IMR-90 (cell line): ENCODE measurements around the gene FOCAD. TPM values are rescaled to one million over a fixed set of nuclear protein-coding genes. Genes with fewer than 3 reads are reported as not detected.
A peak's percentile ranks its signal among the peaks of the same experiment; 100 is the strongest.

Source experiments
- ATAC-seq: fragments of 200-7000 bp; cut with Tn5 transposase; 2 replicates; pipeline ENCODE4 v1.9.1; 2020; ENCODE audit warnings: low read depth, mild to moderate bottlenecking, moderate library complexity
- BruUV-seq: library from RNA; stranded (reverse); fragments of 400-500 nt; replicated peaks from 2 replicates; lab custom pipeline; 2021; lab: Mats Ljungman, UMichigan
- CTCF ChIA-PET: fragments of 300-600 bp; formaldehyde crosslinking; extraction: SDS; loops from one replicate; lab custom pipeline; 2021; ENCODE audit warnings: antibody characterized with exemption; lab: Yijun Ruan, JAX
- POLR2A ChIA-PET: fragments of 300-600 bp; sonication (Branson Sonifier 250); formaldehyde crosslinking; loops from one replicate; lab custom pipeline; 2022; ENCODE audit warnings: antibody characterized with exemption; ENCODE audit not compliant: unreplicated experiment; lab: Charles Lee
- DNase-seq: peaks from one replicate; pipeline ENCODE4 v3.0.0; 2013
- H2AFZ ChIP-seq: replicated peaks from 2 replicates; pipeline ENCODE3; 2013; ENCODE audit warnings: low read length, mild to moderate bottlenecking; ENCODE audit not compliant: poor library complexity
- H2AK5ac ChIP-seq: 2 replicates; pipeline ENCODE4 v1.6.1; 2013; ENCODE audit warnings: low read depth, low read length, inconsistent platforms
- H2AK9ac ChIP-seq: replicated peaks from 2 replicates; pipeline ENCODE3; 2013; ENCODE audit warnings: mild to moderate bottlenecking, low read depth, low read length, moderate library complexity; ENCODE audit not compliant: poor library complexity
- H2BK120ac ChIP-seq: 2 replicates; pipeline ENCODE4 v1.6.1; 2013; ENCODE audit warnings: low read depth, low read length, inconsistent platforms
- H2BK15ac ChIP-seq: 3 replicates; pipeline ENCODE4 v1.6.1; 2013; ENCODE audit warnings: low read depth, low read length, inconsistent platforms
- H2BK20ac ChIP-seq: 2 replicates; pipeline ENCODE4 v1.6.1; 2013; ENCODE audit warnings: low read depth, mild to moderate bottlenecking, inconsistent platforms, low read length, moderate library complexity
- H2BK5ac ChIP-seq: 2 replicates; pipeline ENCODE4 v1.6.1; 2013; ENCODE audit warnings: mild to moderate bottlenecking, low read depth, low read length, inconsistent platforms; ENCODE audit not compliant: poor library complexity, severe bottlenecking
- H3K14ac ChIP-seq: replicated peaks from 2 replicates; pipeline ENCODE4 v1.6.1; 2013; ENCODE audit warnings: low read depth, low read length, inconsistent platforms
- H3K18ac ChIP-seq: 2 replicates; pipeline ENCODE4 v1.6.1; 2013; ENCODE audit warnings: low read depth, low read length, control low read depth
- H3K23ac ChIP-seq: 2 replicates; pipeline ENCODE4 v1.6.1; 2013; ENCODE audit warnings: low read depth, low read length, inconsistent platforms
- H3K27ac ChIP-seq: 2 replicates; pipeline ENCODE4 v1.5.1; 2013; ENCODE audit warnings: mild to moderate bottlenecking, control low read depth, low read length; ENCODE audit not compliant: insufficient read depth
- H3K27me3 ChIP-seq: 2 replicates; pipeline ENCODE4 v1.6.1; 2013; ENCODE audit warnings: low read length; ENCODE audit not compliant: control insufficient read depth, insufficient read depth
- H3K36me3 ChIP-seq: 2 replicates; pipeline ENCODE4 v1.6.1; 2013; ENCODE audit warnings: low read length, mixed read lengths; ENCODE audit not compliant: control insufficient read depth, insufficient read depth
- H3K4ac ChIP-seq: 2 replicates; pipeline ENCODE4 v1.6.1; 2013; ENCODE audit warnings: low read depth, low read length, inconsistent platforms
- H3K4me1 ChIP-seq: 2 replicates; pipeline ENCODE4 v1.6.1; 2013; ENCODE audit warnings: low read length, mixed read lengths; ENCODE audit not compliant: control insufficient read depth, insufficient read depth
- H3K4me2 ChIP-seq: 2 replicates; pipeline ENCODE4 v1.6.1; 2013; ENCODE audit warnings: low read depth, mild to moderate bottlenecking, control low read depth, low read length, moderate library complexity
- H3K4me3 ChIP-seq: 2 replicates; pipeline ENCODE4 v1.5.1; 2013; ENCODE audit warnings: low read depth, mild to moderate bottlenecking, control low read depth, low read length, moderate library complexity; ENCODE audit not compliant: insufficient read depth
- H3K56ac ChIP-seq: 2 replicates; pipeline ENCODE4 v1.6.1; 2013; ENCODE audit warnings: low read length, inconsistent platforms; ENCODE audit not compliant: insufficient read depth; ENCODE audit errors: extremely low read depth
- H3K79me1 ChIP-seq, 2 experiments: 2 replicates each; pipeline ENCODE4 v1.6.1; 2013; ENCODE audit warnings: low read length in 2 of 2, inconsistent platforms in 1 of 2, low read depth in 1 of 2
- H3K9ac ChIP-seq: 2 replicates; pipeline ENCODE4 v1.6.1; 2013; ENCODE audit warnings: low read depth, low read length, control low read depth
- H3K9me1 ChIP-seq: 2 replicates; pipeline ENCODE4 v1.6.1; 2013; ENCODE audit warnings: low read length, inconsistent platforms; ENCODE audit not compliant: insufficient read depth
- H3K9me3 ChIP-seq: 2 replicates; pipeline ENCODE4 v1.6.1; 2013; ENCODE audit warnings: low read length; ENCODE audit not compliant: control insufficient read depth, insufficient read depth
- H4K20me1 ChIP-seq: 2 replicates; pipeline ENCODE4 v1.6.1; 2013; ENCODE audit warnings: low read length, inconsistent platforms; ENCODE audit not compliant: insufficient read depth
- H4K5ac ChIP-seq: 2 replicates; pipeline ENCODE4 v1.6.1; 2013; ENCODE audit warnings: mild to moderate bottlenecking, low read depth, low read length, control low read depth
- H4K8ac ChIP-seq, 2 experiments: 2 replicates each; pipeline ENCODE4 v1.6.1; 2013; ENCODE audit warnings: low read depth in 2 of 2, low read length in 2 of 2, control low read depth in 1 of 2, inconsistent platforms in 1 of 2
- H4K91ac ChIP-seq: 2 replicates; pipeline ENCODE4 v1.6.1; 2013; ENCODE audit warnings: low read depth, low read length, inconsistent platforms; ENCODE audit not compliant: insufficient read depth
- CEBPB ChIP-seq: IDR thresholded peaks from 2 replicates; pipeline ENCODE4 v1.6.1; 2012; ENCODE audit warnings: low read depth, low read length, improper control_type of control experiment
- RAD21 ChIP-seq: IDR thresholded peaks from 2 replicates; pipeline ENCODE4 v1.6.1; 2012; ENCODE audit warnings: low read length, improper control_type of control experiment
- dilution Hi-C: fragments of 300-500 bp; cut with HindIII; formaldehyde crosslinking; loops from one replicate; pipeline ENCODE4 v1.14.3; 2018; ENCODE audit warnings: low sequenced_read_pairs; ENCODE audit not compliant: unreplicated experiment
- in situ Hi-C: fragments of 300-500 bp; cut with MboI; formaldehyde crosslinking; loops from 3 replicates; pipeline ENCODE4 v1.14.3; 2019; ENCODE audit warnings: low sequenced_read_pairs, inconsistent platforms, mixed read lengths
- intact Hi-C: fragments of 100-400 bp; cut with micrococcal nuclease; formaldehyde crosslinking; loops from 2 replicates; pipeline ENCODE4 v1.10.0; 2022
- polyA plus RNA-seq, 3 experiments: library from polyadenylated mRNA; depleted of rRNA; stranded (reverse); fragments of >200 nt; gene quantifications; 2 replicates each; pipeline ENCODE4 v1.2.3, GENCODE V29; 2012; ENCODE audit warnings: low replicate concordance in 1 of 3
- total RNA-seq: library from RNA; depleted of rRNA; stranded (reverse); fragments of >200 nt; gene quantifications from 2 replicates; pipeline ENCODE4 v1.2.3, GENCODE V29; 2012

FOCAD gene
- total and polyA plus RNA-seq, 2 of the 4 experiments (the other 2 are of a cell fraction) = 28.8 to 91.2 TPM

- peak overlapping the region; percentile 45; the same call in 1 of the 2 replicates for H3K4me2 ChIP-seq
- no peak overlapping the region for H3K4me3 ChIP-seq
- H4K20me1 ChIP-seq = no peaks in the 10 kb centered on the region
- BruUV-seq = no TSS peak
- no peak for TF ChIP-seq RAD21
- TF ChIP-seq CEBPB = peak; percentile 41; the same call in 1 of the 2 replicates
- no peak overlapping the region for H3K56ac ChIP-seq
- H2AFZ ChIP-seq = no peak overlapping the region
- no peak overlapping the region for H4K91ac ChIP-seq
- peaks cover 1% of the 10 kb centered on the region; the same call in 1 of the 2 replicates for H3K4me1 ChIP-seq
- no peak overlapping the region for H3K27ac ChIP-seq
- 0 out of 2 replicates have a peak, but pooled peaks cover 4% of the 10 kb centered on the region for H3K36me3 ChIP-seq
- peaks cover 3% of the 10 kb centered on the region in 2 experiments; a peak in 2 of 4 replicates for H3K79me1 ChIP-seq
- intact Hi-C loops = no loop called here
- no peak overlapping the region for H3K23ac ChIP-seq
- H2BK20ac ChIP-seq = no peak overlapping the region
- no peak overlapping the region for H2BK5ac ChIP-seq
- no peak overlapping the region for H4K5ac ChIP-seq
- no peak overlapping the region for H3K4ac ChIP-seq
- dilution Hi-C loops = no loop called here
- DNase-seq = peak; percentile 23
- CTCF ChIA-PET = interaction anchor here (0.6 kb wide), 1 partner anchor 12 kb away, joined by 3 read pairs; no protein-coding TSS in a partner anchor
- no peak overlapping the region for H4K8ac ChIP-seq
- no peak; the same call in 1 of the 2 replicates for ATAC-seq
- H3K14ac ChIP-seq = no peak overlapping the region
- H3K9me1 ChIP-seq = no peaks in the 10 kb centered on the region
- no peak overlapping the region for H2AK9ac ChIP-seq
- H2BK15ac ChIP-seq = no peak overlapping the region
- no peak overlapping the region for H3K9ac ChIP-seq
- in situ Hi-C loops = no loop called here
- no peak overlapping the region for H2AK5ac ChIP-seq
- H3K18ac ChIP-seq = no peak overlapping the region
- POLR2A ChIA-PET = no interaction called here
- no peaks in the 10 kb centered on the region for H3K27me3 ChIP-seq
- no peak overlapping the region for H2BK120ac ChIP-seq
- H3K9me3 ChIP-seq = no peaks in the 10 kb centered on the region
These were observed 139.0 kb downstream of the FOCAD start for GRCh38 chr9:20823051-20823450.
